Lower lobe of right lung (tissue), 2 donors: Measurements from ENCODE around the gene STT3B. TPM values are rescaled to one million over a fixed set of nuclear protein-coding genes. Genes with fewer than 3 reads are reported as not detected.
A peak's percentile ranks its signal among the peaks of the same experiment; 100 is the strongest.

Experiments
- ATAC-seq, 2 donors: fragments of 200-7000 bp; cut with Tn5 transposase; one replicate each; pipeline ENCODE4 v1.9.1; 2020 to 2022; ENCODE audit warnings: mild to moderate bottlenecking in 2 of 2, moderate library complexity in 2 of 2
- DNase-seq: peaks from one replicate; pipeline ENCODE4 v3.0.0-alpha.2; 2020
- H3K27ac ChIP-seq: fragments of 200-600 bp; one replicate; pipeline ENCODE4 v1.8.0; 2022
- H3K27me3 ChIP-seq: fragments of 200-600 bp; one replicate; pipeline ENCODE4 v1.8.0; 2022; ENCODE audit warnings: low read depth
- H3K36me3 ChIP-seq: fragments of 200-600 bp; one replicate; pipeline ENCODE4 v1.8.0; 2022; ENCODE audit warnings: mild to moderate bottlenecking
- H3K4me1 ChIP-seq: fragments of 200-600 bp; one replicate; pipeline ENCODE4 v1.8.0; 2022
- H3K4me3 ChIP-seq: fragments of 200-600 bp; one replicate; pipeline ENCODE4 v1.8.0; 2022; ENCODE audit warnings: mild to moderate bottlenecking
- H3K9me3 ChIP-seq: fragments of 200-600 bp; one replicate; pipeline ENCODE4 v1.8.0; 2022
- intact Hi-C: fragments of 100-400 bp; cut with DNase I; formaldehyde crosslinking; loops from one replicate; pipeline ENCODE4 v1.11.0; 2022
- total RNA-seq: library from RNA; stranded (reverse); fragmentation: NEBNext Ultra II Directional; extraction: Animal tissue kit (Norgen Biotek cat#: 25700); gene quantifications from one replicate; pipeline ENCODE4 v1.2.1, GENCODE V29; 2021
- TF ChIP-seq, protein P1 (sequence below): fragments of 200-600 bp; IDR thresholded peaks from one replicate; pipeline ENCODE4 v1.8.0; 2022; ENCODE audit warnings: antibody characterized with exemption, mild to moderate bottlenecking
- donor health status: DM: no; HTN: yes; CAD: no; lungs with severe emphysema.

The STT3B gene
- total RNA-seq, 1 donor from 2014 or later = 106 TPM

DNA sequence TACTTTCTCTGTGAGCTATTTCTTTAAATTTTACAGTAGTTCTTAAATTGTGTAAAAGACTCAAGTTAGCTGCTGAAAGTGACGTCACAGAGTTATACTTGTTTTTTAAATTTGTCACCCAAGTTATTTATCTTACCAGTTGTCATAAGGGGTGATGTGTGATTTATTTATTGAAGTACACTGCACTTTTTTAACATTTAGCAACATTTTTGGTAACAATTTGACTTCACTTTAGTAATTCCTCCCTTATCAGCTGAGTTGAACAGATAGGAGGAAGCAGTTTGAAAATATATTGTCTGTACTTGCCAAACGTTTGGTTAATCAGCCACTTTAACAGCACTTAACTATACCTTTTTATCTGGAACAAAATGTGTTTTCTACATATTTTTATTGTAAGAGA, 3.8 kb downstream of the STT3B start:
- H3K27ac ChIP-seq = no peak overlapping the region
- DNase-seq (no peak), ATAC-seq (no peak)
- intact Hi-C loops = no loop called here
- no peaks in the 10 kb centered on the region for H3K27me3 ChIP-seq
- no peaks in the 10 kb centered on the region for H3K9me3 ChIP-seq
- no peaks in the 10 kb centered on the region for H3K36me3 ChIP-seq
- TF ChIP-seq, protein P1, sequence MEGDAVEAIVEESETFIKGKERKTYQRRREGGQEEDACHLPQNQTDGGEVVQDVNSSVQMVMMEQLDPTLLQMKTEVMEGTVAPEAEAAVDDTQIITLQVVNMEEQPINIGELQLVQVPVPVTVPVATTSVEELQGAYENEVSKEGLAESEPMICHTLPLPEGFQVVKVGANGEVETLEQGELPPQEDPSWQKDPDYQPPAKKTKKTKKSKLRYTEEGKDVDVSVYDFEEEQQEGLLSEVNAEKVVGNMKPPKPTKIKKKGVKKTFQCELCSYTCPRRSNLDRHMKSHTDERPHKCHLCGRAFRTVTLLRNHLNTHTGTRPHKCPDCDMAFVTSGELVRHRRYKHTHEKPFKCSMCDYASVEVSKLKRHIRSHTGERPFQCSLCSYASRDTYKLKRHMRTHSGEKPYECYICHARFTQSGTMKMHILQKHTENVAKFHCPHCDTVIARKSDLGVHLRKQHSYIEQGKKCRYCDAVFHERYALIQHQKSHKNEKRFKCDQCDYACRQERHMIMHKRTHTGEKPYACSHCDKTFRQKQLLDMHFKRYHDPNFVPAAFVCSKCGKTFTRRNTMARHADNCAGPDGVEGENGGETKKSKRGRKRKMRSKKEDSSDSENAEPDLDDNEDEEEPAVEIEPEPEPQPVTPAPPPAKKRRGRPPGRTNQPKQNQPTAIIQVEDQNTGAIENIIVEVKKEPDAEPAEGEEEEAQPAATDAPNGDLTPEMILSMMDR = no peak
- peaks cover 68% of the 10 kb centered on the region for H3K4me1 ChIP-seq
- H3K4me3 ChIP-seq = peak overlapping the region; percentile 90

DNA sequence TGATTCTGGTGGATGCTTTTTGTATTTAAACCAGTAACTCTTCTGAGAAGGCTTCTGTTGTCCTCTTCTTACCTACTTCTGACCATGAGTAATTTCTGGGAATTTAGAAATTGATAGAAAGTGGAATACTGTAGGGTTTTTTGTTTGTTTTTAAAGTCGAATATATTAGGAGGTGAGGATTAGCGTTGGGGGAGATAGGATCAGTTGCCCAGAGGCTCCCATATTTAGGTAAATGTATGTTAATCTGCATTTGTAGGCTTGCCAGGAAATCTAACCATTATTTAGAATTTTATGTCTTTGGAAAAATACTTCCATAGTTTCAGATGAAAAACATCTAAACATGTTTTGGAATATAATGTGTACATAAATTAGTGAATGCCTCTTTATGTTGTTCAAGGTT, 6.1 kb downstream of the STT3B start:
- Histone ChIP-seq H3K9me3 (no peaks in the 10 kb centered on the region), H3K27ac (no peak overlapping the region), H3K36me3 (no peaks in the 10 kb centered on the region), H3K27me3 (no peaks in the 10 kb centered on the region), H3K4me1 (peaks cover 76% of the 10 kb centered on the region), H3K4me3 (no peak overlapping the region)
- DNase-seq (no peak), ATAC-seq (no peak)
- TF ChIP-seq, protein P1 = no peak
- intact Hi-C loops = no loop called here

DNA sequence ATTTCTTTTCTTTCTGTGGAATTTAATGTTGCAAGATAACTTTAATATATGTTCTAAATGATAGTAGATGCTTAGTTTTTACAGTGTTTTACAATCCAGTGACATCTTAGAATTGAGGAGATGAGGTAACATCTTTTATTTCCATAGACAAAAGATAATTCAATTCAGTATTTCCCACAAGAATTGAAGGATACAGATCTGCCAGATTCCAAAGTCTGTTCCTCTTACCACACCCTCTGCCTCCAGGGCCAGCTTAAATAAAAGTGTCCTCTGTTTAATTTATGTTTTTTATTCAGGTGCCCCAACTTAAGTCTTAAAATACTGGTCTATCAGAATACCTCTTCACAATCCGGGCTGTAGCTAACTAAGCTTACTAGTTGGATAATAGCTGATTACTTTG, 6.5 kb downstream of the STT3B start:
- no peak overlapping the region for H3K4me3 ChIP-seq
- H3K9me3 ChIP-seq = no peaks in the 10 kb centered on the region
- H3K36me3 ChIP-seq = no peaks in the 10 kb centered on the region
- peaks cover 79% of the 10 kb centered on the region for H3K4me1 ChIP-seq
- no peak for DNase-seq
- no peaks in the 10 kb centered on the region for H3K27me3 ChIP-seq
- intact Hi-C loops = no loop called here
- no peak for ATAC-seq
- TF ChIP-seq, protein P1 = no peak
- no peak overlapping the region for H3K27ac ChIP-seq

DNA sequence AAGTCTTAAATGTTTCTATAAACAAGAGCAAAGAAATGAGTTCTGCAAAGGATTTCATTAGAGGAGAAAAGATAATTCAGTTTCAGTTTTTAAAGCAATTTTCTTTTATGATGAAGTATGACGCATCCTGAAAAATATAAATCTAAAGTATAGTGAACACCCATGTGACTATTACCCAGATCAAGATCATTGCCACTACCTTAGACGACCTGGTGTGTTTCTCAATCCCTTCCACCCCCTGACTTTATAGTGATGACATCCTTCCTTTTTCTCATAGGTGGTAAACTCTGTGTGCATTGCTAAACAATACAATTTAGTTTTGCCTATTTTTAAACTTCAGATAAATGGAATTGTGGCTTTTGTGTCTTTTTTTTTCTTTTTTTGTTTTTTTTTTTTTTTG, 8.4 kb downstream of the STT3B start:
- no peak for ATAC-seq

DNA sequence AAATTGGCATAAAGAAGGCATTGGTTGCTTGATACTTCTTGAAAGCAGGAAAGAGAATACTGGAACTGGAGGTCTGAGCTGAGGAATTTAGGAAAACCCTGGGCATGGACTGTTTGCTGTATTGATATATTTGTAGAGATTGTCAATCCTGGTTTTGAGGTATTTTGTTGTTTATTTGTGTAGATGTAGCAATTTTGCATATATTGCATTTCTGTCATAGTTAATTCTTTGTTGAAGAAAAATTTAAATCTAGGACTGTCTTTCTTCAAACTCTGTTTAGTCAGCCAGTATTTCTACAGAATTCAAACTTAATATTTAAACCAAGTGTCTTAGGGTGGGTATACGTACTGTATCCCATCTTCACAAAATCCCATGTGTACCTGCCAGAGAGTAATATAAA, 9.5 kb downstream of the STT3B start:
- TF ChIP-seq, protein P1 = no peak
- H3K36me3 ChIP-seq = no peaks in the 10 kb centered on the region
- no peak for ATAC-seq
- no peaks in the 10 kb centered on the region for H3K9me3 ChIP-seq
- no peak overlapping the region for H3K27ac ChIP-seq
- DNase-seq = no peak
- no peak overlapping the region for H3K4me3 ChIP-seq
- peaks cover 76% of the 10 kb centered on the region for H3K4me1 ChIP-seq
- intact Hi-C loops = no loop called here
- no peaks in the 10 kb centered on the region for H3K27me3 ChIP-seq

More for the DNA sequence above, 8.4 kb downstream of the STT3B start:
- Histone ChIP-seq H3K27ac (no peak overlapping the region), H3K4me3 (no peak overlapping the region), H3K4me1 (peaks cover 76% of the 10 kb centered on the region), H3K9me3 (no peaks in the 10 kb centered on the region), H3K27me3 (no peaks in the 10 kb centered on the region), H3K36me3 (no peaks in the 10 kb centered on the region)
- DNase-seq = no peak
- TF ChIP-seq, protein P1 = no peak
- intact Hi-C loops = no loop called here

DNA sequence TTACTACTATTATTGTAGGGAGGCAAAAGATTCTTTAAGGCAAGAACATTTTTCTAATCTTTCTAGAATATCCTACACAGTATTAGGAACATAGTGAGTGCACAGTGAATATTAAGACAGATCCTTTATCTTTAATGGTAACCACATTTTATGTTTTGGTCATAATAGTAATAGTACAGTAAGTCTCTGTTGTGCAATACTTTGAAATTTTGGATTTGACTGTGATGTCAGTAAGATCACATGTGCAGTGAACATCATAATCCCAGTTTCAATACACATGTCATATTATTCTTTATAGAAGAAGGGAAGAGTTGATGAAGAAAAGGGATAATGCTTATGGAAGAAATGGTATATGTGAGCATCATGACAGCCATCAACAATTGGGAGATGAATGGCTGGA, 10.7 kb downstream of the STT3B start:
- Histone ChIP-seq H3K27ac (no peak overlapping the region), H3K27me3 (no peaks in the 10 kb centered on the region), H3K4me1 (peaks cover 77% of the 10 kb centered on the region), H3K4me3 (no peak overlapping the region), H3K9me3 (no peaks in the 10 kb centered on the region), H3K36me3 (no peaks in the 10 kb centered on the region)
- DNase-seq (no peak), ATAC-seq (no peak)
- TF ChIP-seq, protein P1 = no peak
- intact Hi-C loops = no loop called here
